SK-N-SH treated with all-trans-retinoic acid at 6 μM for 48 hours (cell line): ENCODE results near the gene CPNE5.

ENCODE experiments used
- ATAC-seq: fragments of 200-7000 bp; cut with Tn5 transposase; 3 replicates; pipeline ENCODE4 v1.9.1; 2020; ENCODE audit warnings: mild to moderate bottlenecking, moderate library complexity
- ARNTL ChIP-seq: fragments of 450-650 bp; formaldehyde crosslinking; IDR thresholded peaks from 2 replicates; pipeline ENCODE4 v1.5.0; 2020; ENCODE audit warnings: low read depth, mild to moderate bottlenecking, moderate library complexity, borderline replicate concordance
- BACH2 ChIP-seq: fragments of 250-450 bp; sonication (Bioruptor Pico); IDR thresholded peaks from 2 replicates; pipeline ENCODE4 v1.9.0; 2021; ENCODE audit warnings: mild to moderate bottlenecking, borderline replicate concordance
- CSDC2 ChIP-seq: fragments of 250-450 bp; sonication (Bioruptor Pico); IDR thresholded peaks from 2 replicates; pipeline ENCODE4 v1.5.0; 2020; ENCODE audit warnings: mild to moderate bottlenecking, moderate library complexity
- ESRRG ChIP-seq: fragments of 250-450 bp; sonication (Bioruptor Pico); IDR thresholded peaks from 2 replicates; pipeline ENCODE4 v1.6.1; 2021; ENCODE audit warnings: mild to moderate bottlenecking
- GLIS3 ChIP-seq: fragments of 250-450 bp; sonication (Bioruptor Pico); IDR thresholded peaks from 2 replicates; pipeline ENCODE4 v1.5.0; 2020; ENCODE audit warnings: mild to moderate bottlenecking, moderate library complexity
- ISL1 ChIP-seq: fragments of 250-450 bp; sonication (Bioruptor Pico); IDR thresholded peaks from 2 replicates; pipeline ENCODE4 v2.1.2; 2022; ENCODE audit warnings: mild to moderate bottlenecking, moderate library complexity
- OSR1 ChIP-seq: fragments of 250-450 bp; sonication (Bioruptor Pico); IDR thresholded peaks from 2 replicates; pipeline ENCODE4 v1.8.0; 2022; ENCODE audit warnings: moderate library complexity, mild to moderate bottlenecking, inconsistent platforms
- PPARA ChIP-seq: fragments of 250-450 bp; sonication (Bioruptor Pico); IDR thresholded peaks from 2 replicates; pipeline ENCODE4 v1.5.0; 2020; ENCODE audit warnings: mild to moderate bottlenecking, borderline replicate concordance
- RARB ChIP-seq: fragments of 250-450 bp; sonication (Bioruptor Pico); IDR thresholded peaks from 2 replicates; pipeline ENCODE4 v1.8.0; 2021; ENCODE audit warnings: mild to moderate bottlenecking, moderate library complexity
- SNAI2 ChIP-seq: fragments of 250-450 bp; sonication (Bioruptor Pico); IDR thresholded peaks from 2 replicates; pipeline ENCODE4 v1.5.0; 2020; ENCODE audit warnings: mild to moderate bottlenecking, moderate library complexity
- TCF4 ChIP-seq: fragments of 250-450 bp; sonication (Bioruptor Pico); IDR thresholded peaks from 2 replicates; pipeline ENCODE4 v1.8.0; 2021; ENCODE audit warnings: mild to moderate bottlenecking, moderate library complexity, borderline replicate concordance
- TOX ChIP-seq: fragments of 250-450 bp; sonication (Bioruptor Pico); IDR thresholded peaks from 2 replicates; pipeline ENCODE4 v1.8.0; 2021; ENCODE audit warnings: mild to moderate bottlenecking, moderate library complexity, borderline replicate concordance
- ZC3H10 ChIP-seq: fragments of 250-450 bp; sonication (Bioruptor Pico); IDR thresholded peaks from 2 replicates; pipeline ENCODE4 v1.5.1; 2021; ENCODE audit warnings: mild to moderate bottlenecking, moderate library complexity
- ZFP3 ChIP-seq: fragments of 250-450 bp; sonication (Bioruptor Pico); IDR thresholded peaks from 2 replicates; pipeline ENCODE4 v1.5.0; 2020; ENCODE audit warnings: mild to moderate bottlenecking, moderate library complexity
- ZFP30 ChIP-seq: fragments of 450-650 bp; formaldehyde crosslinking; IDR thresholded peaks from 2 replicates; pipeline ENCODE4 v1.5.0; 2022; ENCODE audit warnings: mild to moderate bottlenecking, moderate library complexity
- ZNF565 ChIP-seq: fragments of 450-650 bp; formaldehyde crosslinking; conservative IDR thresholded peaks from 2 replicates; pipeline ENCODE4 v1.5.0; 2020; ENCODE audit warnings: low read depth, mild to moderate bottlenecking, moderate library complexity
- ZNF70 ChIP-seq: fragments of 450-650 bp; formaldehyde crosslinking; IDR thresholded peaks from 2 replicates; pipeline ENCODE4 v1.5.0; 2020; ENCODE audit warnings: mild to moderate bottlenecking, moderate library complexity
- ZNF8 ChIP-seq: fragments of 450-650 bp; formaldehyde crosslinking; IDR thresholded peaks from 2 replicates; pipeline ENCODE4 v1.5.0; 2020; ENCODE audit warnings: mild to moderate bottlenecking, moderate library complexity
- TF ChIP-seq, protein P1 (sequence below): fragments of 250-450 bp; sonication (Bioruptor Pico); IDR thresholded peaks from 2 replicates; pipeline ENCODE4 v1.8.0; 2021; ENCODE audit warnings: low read depth, mild to moderate bottlenecking, moderate library complexity, borderline replicate concordance
- TF ChIP-seq, protein P2 (sequence below): fragments of 250-450 bp; sonication (Bioruptor Pico); IDR thresholded peaks from 2 replicates; pipeline ENCODE4 v1.8.0; 2020; ENCODE audit warnings: mild to moderate bottlenecking, moderate library complexity, borderline replicate concordance
- TF ChIP-seq, protein P3 (sequence below): fragments of 250-450 bp; sonication (Bioruptor Pico); IDR thresholded peaks from 2 replicates; pipeline ENCODE4 v1.5.0; 2020; ENCODE audit warnings: mild to moderate bottlenecking, moderate library complexity
- TF ChIP-seq, protein P4 (sequence below): fragments of 250-450 bp; sonication (Bioruptor Pico); IDR thresholded peaks from 2 replicates; pipeline ENCODE4 v1.5.1; 2020; ENCODE audit warnings: low read depth, mild to moderate bottlenecking, moderate library complexity
- TF ChIP-seq, protein P5 (sequence below): fragments of 250-450 bp; sonication (Bioruptor Pico); IDR thresholded peaks from 2 replicates; pipeline ENCODE4 v1.5.1; 2021; ENCODE audit warnings: mild to moderate bottlenecking, moderate library complexity

The CPNE5 gene

DNA sequence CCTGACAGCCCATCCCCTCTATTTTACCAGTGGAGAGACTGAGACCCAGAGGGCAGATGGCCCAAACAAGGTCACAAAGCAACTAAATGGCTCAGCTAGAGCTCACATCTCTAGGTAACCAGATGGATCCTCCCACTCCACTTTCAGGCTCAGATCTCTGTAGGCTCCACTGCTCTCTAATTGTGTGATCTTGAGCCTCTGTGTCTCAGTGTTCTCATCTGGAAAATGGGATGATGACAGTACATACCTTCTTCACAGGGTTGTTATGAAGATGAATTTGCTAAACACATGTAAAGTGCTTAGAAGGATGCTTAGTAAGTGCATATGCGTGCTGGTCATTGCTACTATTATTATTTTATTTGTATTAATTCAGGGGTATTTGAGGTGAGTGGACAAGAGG, 101.1 kb downstream of the CPNE5 start:
- no peak for ATAC-seq
- TF ChIP-seq ZFP3 (CRISPR knock-in tag) (no peak), TCF4 (CRISPR knock-in tag) (no peak), ZNF565 (CRISPR knock-in tag) (no peak), ARNTL (CRISPR knock-in tag) (no peak), ZNF70 (CRISPR knock-in tag) (no peak), ZC3H10 (no peak), GLIS3 (CRISPR knock-in tag) (no peak), CSDC2 (no peak), ESRRG (no peak), BACH2 (CRISPR knock-in tag) (no peak), PPARA (CRISPR knock-in tag) (no peak), ZNF8 (CRISPR knock-in tag) (no peak), RARB (CRISPR knock-in tag) (no peak)
- TF ChIP-seq, protein P1, sequence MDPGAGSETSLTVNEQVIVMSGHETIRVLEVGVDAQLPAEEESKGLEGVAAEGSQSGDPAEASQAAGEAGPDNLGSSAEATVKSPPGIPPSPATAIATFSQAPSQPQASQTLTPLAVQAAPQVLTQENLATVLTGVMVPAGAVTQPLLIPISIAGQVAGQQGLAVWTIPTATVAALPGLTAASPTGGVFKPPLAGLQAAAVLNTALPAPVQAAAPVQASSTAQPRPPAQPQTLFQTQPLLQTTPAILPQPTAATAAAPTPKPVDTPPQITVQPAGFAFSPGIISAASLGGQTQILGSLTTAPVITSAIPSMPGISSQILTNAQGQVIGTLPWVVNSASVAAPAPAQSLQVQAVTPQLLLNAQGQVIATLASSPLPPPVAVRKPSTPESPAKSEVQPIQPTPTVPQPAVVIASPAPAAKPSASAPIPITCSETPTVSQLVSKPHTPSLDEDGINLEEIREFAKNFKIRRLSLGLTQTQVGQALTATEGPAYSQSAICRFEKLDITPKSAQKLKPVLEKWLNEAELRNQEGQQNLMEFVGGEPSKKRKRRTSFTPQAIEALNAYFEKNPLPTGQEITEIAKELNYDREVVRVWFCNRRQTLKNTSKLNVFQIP: no peak
- TF ChIP-seq, protein P2, sequence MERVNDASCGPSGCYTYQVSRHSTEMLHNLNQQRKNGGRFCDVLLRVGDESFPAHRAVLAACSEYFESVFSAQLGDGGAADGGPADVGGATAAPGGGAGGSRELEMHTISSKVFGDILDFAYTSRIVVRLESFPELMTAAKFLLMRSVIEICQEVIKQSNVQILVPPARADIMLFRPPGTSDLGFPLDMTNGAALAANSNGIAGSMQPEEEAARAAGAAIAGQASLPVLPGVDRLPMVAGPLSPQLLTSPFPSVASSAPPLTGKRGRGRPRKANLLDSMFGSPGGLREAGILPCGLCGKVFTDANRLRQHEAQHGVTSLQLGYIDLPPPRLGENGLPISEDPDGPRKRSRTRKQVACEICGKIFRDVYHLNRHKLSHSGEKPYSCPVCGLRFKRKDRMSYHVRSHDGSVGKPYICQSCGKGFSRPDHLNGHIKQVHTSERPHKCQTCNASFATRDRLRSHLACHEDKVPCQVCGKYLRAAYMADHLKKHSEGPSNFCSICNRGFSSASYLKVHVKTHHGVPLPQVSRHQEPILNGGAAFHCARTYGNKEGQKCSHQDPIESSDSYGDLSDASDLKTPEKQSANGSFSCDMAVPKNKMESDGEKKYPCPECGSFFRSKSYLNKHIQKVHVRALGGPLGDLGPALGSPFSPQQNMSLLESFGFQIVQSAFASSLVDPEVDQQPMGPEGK (CRISPR knock-in tag): no peak

DNA sequence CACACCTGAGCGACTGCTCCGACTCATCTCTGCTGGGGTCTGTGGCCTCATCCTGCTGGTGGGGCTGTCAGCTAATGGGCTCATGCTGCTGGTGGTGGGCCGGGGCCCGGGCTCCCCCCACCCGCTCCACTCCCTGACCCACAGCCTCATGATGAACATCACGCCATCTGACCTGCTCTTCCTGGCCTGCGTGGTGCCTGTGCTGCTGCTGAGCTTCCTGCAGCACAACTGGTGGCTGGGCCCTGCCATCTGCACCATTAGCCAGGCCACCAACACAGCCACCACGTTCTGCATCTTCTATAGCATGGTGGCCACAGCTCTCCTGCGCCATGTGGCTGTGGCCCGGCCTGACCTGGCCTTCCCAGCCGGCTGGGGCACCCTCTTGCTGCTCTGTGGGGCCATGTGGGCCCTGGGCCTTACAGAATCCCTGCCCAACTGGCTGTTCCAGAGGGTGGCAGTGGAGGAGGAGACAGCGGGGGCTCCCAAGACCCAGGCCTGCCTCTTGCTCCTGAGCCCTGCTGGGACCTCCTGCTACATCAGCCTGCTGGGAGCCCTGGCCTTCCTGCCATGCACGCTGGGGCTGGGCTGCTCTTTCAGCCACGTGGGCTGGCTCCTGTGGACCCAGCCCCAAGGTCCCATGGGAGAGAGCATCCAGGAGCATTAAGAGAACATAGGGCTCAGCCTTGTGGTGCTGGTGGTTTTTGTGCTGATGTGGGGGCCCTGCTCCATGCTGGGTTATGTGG, 102.0 kb downstream of the CPNE5 start:
- no peak for ATAC-seq
- TF ChIP-seq, protein P3, sequence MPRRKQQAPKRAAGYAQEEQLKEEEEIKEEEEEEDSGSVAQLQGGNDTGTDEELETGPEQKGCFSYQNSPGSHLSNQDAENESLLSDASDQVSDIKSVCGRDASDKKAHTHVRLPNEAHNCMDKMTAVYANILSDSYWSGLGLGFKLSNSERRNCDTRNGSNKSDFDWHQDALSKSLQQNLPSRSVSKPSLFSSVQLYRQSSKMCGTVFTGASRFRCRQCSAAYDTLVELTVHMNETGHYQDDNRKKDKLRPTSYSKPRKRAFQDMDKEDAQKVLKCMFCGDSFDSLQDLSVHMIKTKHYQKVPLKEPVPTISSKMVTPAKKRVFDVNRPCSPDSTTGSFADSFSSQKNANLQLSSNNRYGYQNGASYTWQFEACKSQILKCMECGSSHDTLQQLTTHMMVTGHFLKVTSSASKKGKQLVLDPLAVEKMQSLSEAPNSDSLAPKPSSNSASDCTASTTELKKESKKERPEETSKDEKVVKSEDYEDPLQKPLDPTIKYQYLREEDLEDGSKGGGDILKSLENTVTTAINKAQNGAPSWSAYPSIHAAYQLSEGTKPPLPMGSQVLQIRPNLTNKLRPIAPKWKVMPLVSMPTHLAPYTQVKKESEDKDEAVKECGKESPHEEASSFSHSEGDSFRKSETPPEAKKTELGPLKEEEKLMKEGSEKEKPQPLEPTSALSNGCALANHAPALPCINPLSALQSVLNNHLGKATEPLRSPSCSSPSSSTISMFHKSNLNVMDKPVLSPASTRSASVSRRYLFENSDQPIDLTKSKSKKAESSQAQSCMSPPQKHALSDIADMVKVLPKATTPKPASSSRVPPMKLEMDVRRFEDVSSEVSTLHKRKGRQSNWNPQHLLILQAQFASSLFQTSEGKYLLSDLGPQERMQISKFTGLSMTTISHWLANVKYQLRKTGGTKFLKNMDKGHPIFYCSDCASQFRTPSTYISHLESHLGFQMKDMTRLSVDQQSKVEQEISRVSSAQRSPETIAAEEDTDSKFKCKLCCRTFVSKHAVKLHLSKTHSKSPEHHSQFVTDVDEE (CRISPR knock-in tag): no peak

DNA sequence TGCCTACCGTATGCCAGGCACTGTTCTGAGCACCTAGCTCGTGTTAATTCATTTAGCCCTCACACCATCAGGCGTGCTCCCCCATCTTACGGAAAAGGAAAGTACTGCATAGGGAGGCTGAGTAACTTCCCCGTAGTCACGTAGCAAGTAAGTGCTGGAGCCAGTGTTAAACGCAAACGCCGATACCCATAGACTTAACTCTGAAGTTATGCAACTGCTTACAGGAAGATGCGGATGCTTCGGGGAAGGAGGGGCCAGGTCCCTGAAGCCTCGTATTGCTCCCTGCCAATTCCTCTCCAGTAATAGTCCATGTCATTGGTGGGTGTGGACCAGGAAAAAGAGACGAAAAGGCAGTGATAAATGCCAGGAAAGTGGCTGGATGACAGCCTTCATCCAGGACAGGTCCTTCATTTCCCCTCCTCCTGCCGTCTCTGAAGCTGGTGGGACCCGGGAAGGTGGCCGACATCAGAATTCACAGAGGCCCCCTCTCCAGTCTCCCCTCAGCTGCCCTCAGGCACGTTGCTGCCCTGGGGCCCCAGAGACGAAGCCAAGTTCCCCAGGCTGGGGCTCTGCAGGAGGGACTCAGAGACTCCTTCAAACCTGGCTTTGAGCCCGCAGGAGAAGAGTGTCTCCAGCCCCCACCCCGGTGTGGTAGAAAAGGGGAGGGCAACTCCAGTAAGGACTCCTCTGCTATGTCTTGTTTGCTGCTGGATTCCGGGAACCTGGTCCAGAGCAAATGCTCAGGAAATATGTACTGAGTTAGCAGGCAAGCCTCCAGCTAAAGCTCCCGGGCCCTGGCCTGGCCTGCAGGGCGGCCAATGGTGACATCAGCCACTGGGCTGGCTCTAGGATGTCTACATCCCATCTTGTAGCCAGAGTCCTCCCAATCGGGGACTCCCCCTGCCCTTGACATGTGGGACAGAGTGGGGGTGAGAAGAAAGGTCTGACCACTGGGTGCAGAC, 103.9 kb downstream of the CPNE5 start:
- peak; percentile 81 for ATAC-seq
- no peak for TF ChIP-seq ZNF565 (CRISPR knock-in tag)
- no peak for TF ChIP-seq ZNF70 (CRISPR knock-in tag)
- TF ChIP-seq ZNF8 (CRISPR knock-in tag): no peak
- TF ChIP-seq TOX (CRISPR knock-in tag): no peak
- TF ChIP-seq, protein P4, sequence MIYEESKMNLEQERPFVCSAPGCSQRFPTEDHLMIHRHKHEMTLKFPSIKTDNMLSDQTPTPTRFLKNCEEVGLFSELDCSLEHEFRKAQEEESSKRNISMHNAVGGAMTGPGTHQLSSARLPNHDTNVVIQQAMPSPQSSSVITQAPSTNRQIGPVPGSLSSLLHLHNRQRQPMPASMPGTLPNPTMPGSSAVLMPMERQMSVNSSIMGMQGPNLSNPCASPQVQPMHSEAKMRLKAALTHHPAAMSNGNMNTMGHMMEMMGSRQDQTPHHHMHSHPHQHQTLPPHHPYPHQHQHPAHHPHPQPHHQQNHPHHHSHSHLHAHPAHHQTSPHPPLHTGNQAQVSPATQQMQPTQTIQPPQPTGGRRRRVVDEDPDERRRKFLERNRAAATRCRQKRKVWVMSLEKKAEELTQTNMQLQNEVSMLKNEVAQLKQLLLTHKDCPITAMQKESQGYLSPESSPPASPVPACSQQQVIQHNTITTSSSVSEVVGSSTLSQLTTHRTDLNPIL: no peak
- TF ChIP-seq CSDC2: no peak
- no peak for TF ChIP-seq ZFP30
- TF ChIP-seq ISL1 (CRISPR knock-in tag): no peak
- TF ChIP-seq, protein P5, sequence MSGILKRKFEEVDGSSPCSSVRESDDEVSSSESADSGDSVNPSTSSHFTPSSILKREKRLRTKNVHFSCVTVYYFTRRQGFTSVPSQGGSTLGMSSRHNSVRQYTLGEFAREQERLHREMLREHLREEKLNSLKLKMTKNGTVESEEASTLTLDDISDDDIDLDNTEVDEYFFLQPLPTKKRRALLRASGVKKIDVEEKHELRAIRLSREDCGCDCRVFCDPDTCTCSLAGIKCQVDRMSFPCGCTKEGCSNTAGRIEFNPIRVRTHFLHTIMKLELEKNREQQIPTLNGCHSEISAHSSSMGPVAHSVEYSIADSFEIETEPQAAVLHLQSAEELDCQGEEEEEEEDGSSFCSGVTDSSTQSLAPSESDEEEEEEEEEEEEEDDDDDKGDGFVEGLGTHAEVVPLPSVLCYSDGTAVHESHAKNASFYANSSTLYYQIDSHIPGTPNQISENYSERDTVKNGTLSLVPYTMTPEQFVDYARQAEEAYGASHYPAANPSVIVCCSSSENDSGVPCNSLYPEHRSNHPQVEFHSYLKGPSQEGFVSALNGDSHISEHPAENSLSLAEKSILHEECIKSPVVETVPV: no peak
- no peak for TF ChIP-seq ESRRG
- TF ChIP-seq BACH2 (CRISPR knock-in tag): no peak
- TF ChIP-seq, protein P1: no peak
- TF ChIP-seq PPARA (CRISPR knock-in tag): no peak
- no peak for TF ChIP-seq TCF4 (CRISPR knock-in tag)
- no peak for TF ChIP-seq OSR1 (CRISPR knock-in tag)
- no peak for TF ChIP-seq SNAI2 (CRISPR knock-in tag)
- no peak for TF ChIP-seq ZC3H10
- TF ChIP-seq ZFP3 (CRISPR knock-in tag): no peak
